ENCODE measurements around the gene DLD.
"Not testable (repeated sequence)": the region's sequence is repeated elsewhere in the genome, so short reads cannot be mapped to it uniquely, and the experiment has no call there.

The DLD gene

GRCh38 chr7:107943018-107943417, 52.0 kb downstream of the DLD start:
- in situ Hi-C loops (cut with HindIII; ENCODE audit: low sequenced_read_pairs) = no loop called here

GRCh38 chr7:107944411-107945169, 53.6 kb downstream of the DLD start:
- in situ Hi-C loops (cut with HindIII; ENCODE audit: low sequenced_read_pairs) = no loop called here

GRCh38 chr7:107945332-107945731, 54.3 kb downstream of the DLD start:
- in situ Hi-C loops (cut with HindIII; ENCODE audit: low sequenced_read_pairs) = no loop called here

GRCh38 chr7:107946451-107946850, 55.5 kb downstream of the DLD start:
- in situ Hi-C loops (cut with HindIII; ENCODE audit: low sequenced_read_pairs) = no loop called here

- in situ Hi-C loops (cut with HindIII; ENCODE audit: low sequenced_read_pairs) = no loop called here
These were observed 55.9 kb downstream of the DLD start for GRCh38 chr7:107946881-107947280.

- in situ Hi-C loops (cut with HindIII; ENCODE audit: low sequenced_read_pairs) = no loop called here
These were observed 57.9 kb downstream of the DLD start for GRCh38 chr7:107948645-107949442.

GRCh38 chr7:107949443-107949935, 58.5 kb downstream of the DLD start:
- in situ Hi-C loops (cut with HindIII; ENCODE audit: low sequenced_read_pairs) = no loop called here

GRCh38 chr7:107951172-107951787, 60.3 kb downstream of the DLD start:
- in situ Hi-C loops (cut with HindIII; ENCODE audit: low sequenced_read_pairs) = no loop called here

GRCh38 chr7:107951896-107952295, 60.9 kb downstream of the DLD start:
- in situ Hi-C loops (cut with HindIII; ENCODE audit: low sequenced_read_pairs) = no loop called here

GRCh38 chr7:107953265-107953923, 62.4 kb downstream of the DLD start:
- in situ Hi-C loops (cut with HindIII; ENCODE audit: low sequenced_read_pairs) = no loop called here

GRCh38 chr7:107953924-107954303, 62.9 kb downstream of the DLD start:
- in situ Hi-C loops (cut with HindIII; ENCODE audit: low sequenced_read_pairs) = no loop called here

GRCh38 chr7:107955394-107955793, 64.4 kb downstream of the DLD start:
- in situ Hi-C loops (cut with HindIII; ENCODE audit: low sequenced_read_pairs) = no loop called here

- in situ Hi-C loops (cut with HindIII; ENCODE audit: low sequenced_read_pairs) = not testable (repeated sequence)
These were observed 66.0 kb downstream of the DLD start for GRCh38 chr7:107956950-107957349.

GRCh38 chr7:107957436-107957835, 66.5 kb downstream of the DLD start:
- in situ Hi-C loops (cut with HindIII; ENCODE audit: low sequenced_read_pairs) = no loop called here

GRCh38 chr7:107958764-107959526, 68.0 kb downstream of the DLD start:
- in situ Hi-C loops (cut with HindIII; ENCODE audit: low sequenced_read_pairs) = no loop called here

- in situ Hi-C loops (cut with HindIII; ENCODE audit: low sequenced_read_pairs) = no loop called here
These were observed 68.5 kb downstream of the DLD start for GRCh38 chr7:107959527-107959898.

GRCh38 chr7:107960272-107960671, 69.3 kb downstream of the DLD start:
- in situ Hi-C loops (cut with HindIII; ENCODE audit: low sequenced_read_pairs) = no loop called here

- in situ Hi-C loops (cut with HindIII; ENCODE audit: low sequenced_read_pairs) = no loop called here
These were observed 70.4 kb downstream of the DLD start for GRCh38 chr7:107961405-107961804.

GRCh38 chr7:107962817-107963216, 71.8 kb downstream of the DLD start:
- in situ Hi-C loops (cut with HindIII; ENCODE audit: low sequenced_read_pairs) = no loop called here

- in situ Hi-C loops (cut with HindIII; ENCODE audit: low sequenced_read_pairs) = no loop called here
These were observed 73.5 kb downstream of the DLD start for GRCh38 chr7:107964510-107964909.
